Superior temporal gyrus (tissue), 1 donor: Measurements from ENCODE around the gene GPC5.

Experiments used
- DNase-seq: peaks from one replicate; pipeline ENCODE4 v3.0.0-alpha.2; 2016; ENCODE audit errors: extremely low spot score

Gene GPC5

GRCh38 chr13:92150606-92151005 lies 752.2 kb downstream of the GPC5 start:
- no peak for DNase-seq

GRCh38 chr13:92158346-92158745 lies 759.9 kb downstream of the GPC5 start:
- no peak for DNase-seq

- no peak for DNase-seq
These were observed 766.4 kb downstream of the GPC5 start for GRCh38 chr13:92164822-92165221.

- DNase-seq, result no peak
These were observed 773.8 kb downstream of the GPC5 start for GRCh38 chr13:92172191-92172590.

- DNase-seq, result no peak
These were observed 774.8 kb downstream of the GPC5 start for GRCh38 chr13:92173254-92173653.

GRCh38 chr13:92175330-92175729 lies 776.9 kb downstream of the GPC5 start:
- peak; percentile 57 for DNase-seq

GRCh38 chr13:92177966-92178365 lies 779.5 kb downstream of the GPC5 start:
- DNase-seq, result no peak

GRCh38 chr13:92179223-92179622 lies 780.8 kb downstream of the GPC5 start:
- DNase-seq, result no peak

- peak; percentile 81 for DNase-seq
These were observed 789.1 kb downstream of the GPC5 start for GRCh38 chr13:92187378-92187989.

- DNase-seq, result no peak
These were observed 790.2 kb downstream of the GPC5 start for GRCh38 chr13:92188574-92188973.

GRCh38 chr13:92196591-92197256 lies 798.3 kb downstream of the GPC5 start:
- DNase-seq, result no peak

- DNase-seq, result no peak
These were observed 799.2 kb downstream of the GPC5 start for GRCh38 chr13:92197669-92198068.

GRCh38 chr13:92218615-92219014 lies 820.2 kb downstream of the GPC5 start:
- no peak for DNase-seq

- no peak for DNase-seq
These were observed 823.5 kb downstream of the GPC5 start for GRCh38 chr13:92221916-92222315.

GRCh38 chr13:92224052-92224821 lies 825.8 kb downstream of the GPC5 start:
- DNase-seq, result no peak

- DNase-seq, result no peak
These were observed 826.4 kb downstream of the GPC5 start for GRCh38 chr13:92224825-92225224.

- no peak for DNase-seq
These were observed 827.4 kb downstream of the GPC5 start for GRCh38 chr13:92225861-92226260.

- no peak for DNase-seq
These were observed 834.5 kb downstream of the GPC5 start for GRCh38 chr13:92232871-92233270.

GRCh38 chr13:92251671-92252210 lies 853.3 kb downstream of the GPC5 start:
- DNase-seq, result no peak

GRCh38 chr13:92255526-92255925 lies 857.1 kb downstream of the GPC5 start:
- no peak for DNase-seq

- DNase-seq, result no peak
These were observed 857.8 kb downstream of the GPC5 start for GRCh38 chr13:92256211-92256610.

GRCh38 chr13:92259046-92259445 lies 860.6 kb downstream of the GPC5 start:
- DNase-seq, result no peak

- no peak for DNase-seq
These were observed 861.1 kb downstream of the GPC5 start for GRCh38 chr13:92259523-92259922.
